ENCODE results near the gene TRIM65. TPM values are rescaled to one million over a fixed set of nuclear protein-coding genes. Genes with fewer than 3 reads are reported as not detected.

TRIM65 gene
- total and polyA plus RNA-seq, 2 of the 13 experiments (the other 11 are each of a cell fraction or from before 2014, with no cell fraction given) = 10.3 to 22.4 TPM

GRCh38 chr17:75904749-75905521 is 8.2 kb upstream of the TRIM65 start, which contains the start of gene MRPL38 (continued):
- TF ChIP-seq ZNF563 (CRISPR knock-in tag; IDR thresholded peaks at IDR 0.05) (peak; percentile 85; the same call in 1 of the 2 replicates), ZNF17 (CRISPR knock-in tag; IDR thresholded peaks at IDR 0.05) (peak; percentile 86; the same call in 1 of the 2 replicates), ZNF280B (CRISPR knock-in tag; IDR thresholded peaks at IDR 0.05; ENCODE audit: borderline replicate concordance) (peak; percentile 88), ZNF841 (CRISPR knock-in tag; IDR thresholded peaks at IDR 0.05; ENCODE audit: borderline replicate concordance) (0 out of 2 replicates have a peak, but pooled peaks have one; percentile 58), ZNF672 (CRISPR knock-in tag; IDR thresholded peaks at IDR 0.05) (peak; percentile 77; the same call in 1 of the 2 replicates), TRIM24 (CRISPR knock-in tag; IDR thresholded peaks at IDR 0.05) (no peak), HNF4A (CRISPR knock-in tag; IDR thresholded peaks at IDR 0.05) (peak; percentile 70), ZNF382 (CRISPR knock-in tag; IDR thresholded peaks at IDR 0.05; ENCODE audit: borderline replicate concordance) (no peak), ZNF879 (CRISPR knock-in tag; IDR thresholded peaks at IDR 0.05) (peak; percentile 58), STAT6 (CRISPR knock-in tag; IDR thresholded peaks at IDR 0.05; ENCODE audit: borderline replicate concordance) (peak; percentile 96; the same call in 1 of the 2 replicates), ZNF580 (CRISPR knock-in tag; IDR thresholded peaks at IDR 0.05; ENCODE audit: borderline replicate concordance, low read depth) (peak; percentile 98; the same call in 1 of the 2 replicates), ZBTB14 (CRISPR knock-in tag; IDR thresholded peaks at IDR 0.05) (peak; percentile 63), ZSCAN30 (CRISPR knock-in tag; IDR thresholded peaks at IDR 0.05) (peak; percentile 92; the same call in 1 of the 2 replicates), TCF12 (IDR thresholded peaks at IDR 0.05) (no peak), TCF12 (CRISPR knock-in tag; IDR thresholded peaks at IDR 0.05) (peak; percentile 92; the same call in 1 of the 2 replicates), ARHGAP35 (CRISPR knock-in tag; IDR thresholded peaks at IDR 0.05; ENCODE audit: borderline replicate concordance) (peak; percentile 98), NCOA2 (CRISPR knock-in tag; IDR thresholded peaks at IDR 0.05) (peak; percentile 82; the same call in 1 of the 2 replicates), ATAD3A (CRISPR knock-in tag; IDR thresholded peaks at IDR 0.05) (0 out of 2 replicates have a peak, but pooled peaks have one; percentile 32), ZNF501 (CRISPR knock-in tag; IDR thresholded peaks at IDR 0.05) (peak; percentile 98), FOXA1 (IDR thresholded peaks at IDR 0.05) (no peak), FOXA1 (CRISPR knock-in tag; IDR thresholded peaks at IDR 0.05) (peak; percentile 47), ZNF800 (CRISPR knock-in tag; IDR thresholded peaks at IDR 0.05) (peak; percentile 93; the same call in 1 of the 2 replicates)

All from HepG2 (cell line).